Neural progenitor cell (in vitro differentiated cells): ENCODE measurements around the gene TRPC4AP. TPM values are rescaled to one million over a fixed set of nuclear protein-coding genes. Genes with fewer than 3 reads are reported as not detected.
A peak's percentile ranks its signal among the peaks of the same experiment; 100 is the strongest.

ENCODE experiments used
- DNase-seq: peaks from one replicate; pipeline ENCODE4 v3.0.0-alpha.2; 2016; ENCODE audit warnings: low spot score
- H2AFZ ChIP-seq: fragments of 200-600 bp; sonication (generic); replicated peaks from 2 replicates; pipeline ENCODE4 v1.6.1; 2016; ENCODE audit warnings: antibody characterized with exemption
- H3F3A ChIP-seq: fragments of 200-600 bp; sonication (generic); 2 replicates; pipeline ENCODE4 v1.6.1; 2016; ENCODE audit warnings: antibody characterized with exemption, low read depth
- H3K27ac ChIP-seq: fragments of 200-600 bp; sonication (generic); 2 replicates; pipeline ENCODE4 v1.5.1; 2016; ENCODE audit warnings: mild to moderate bottlenecking
- H3K27me3 ChIP-seq: fragments of 200-600 bp; sonication (generic); 2 replicates; pipeline ENCODE4 v1.6.1; 2016; ENCODE audit warnings: mild to moderate bottlenecking, moderate library complexity
- H3K36me3 ChIP-seq: fragments of 200-600 bp; sonication (generic); 2 replicates; pipeline ENCODE4 v1.5.1; 2016
- H3K4me1 ChIP-seq: fragments of 200-600 bp; sonication (generic); 2 replicates; pipeline ENCODE4 v1.6.1; 2016; ENCODE audit warnings: mixed run types
- H3K4me2 ChIP-seq: fragments of 200-600 bp; sonication (generic); 2 replicates; pipeline ENCODE4 v1.6.1; 2016
- H3K4me3 ChIP-seq: fragments of 200-600 bp; sonication (generic); 2 replicates; pipeline ENCODE4 v1.5.1; 2016
- H3K79me2 ChIP-seq: fragments of 200-600 bp; sonication (generic); 2 replicates; pipeline ENCODE4 v1.6.1; 2016; ENCODE audit warnings: low read depth
- H3K9ac ChIP-seq: fragments of 200-600 bp; sonication (generic); 2 replicates; pipeline ENCODE4 v1.6.1; 2016
- H3K9me3 ChIP-seq: fragments of 200-600 bp; sonication (generic); 2 replicates; pipeline ENCODE4 v1.5.1; 2016; ENCODE audit warnings: low read depth
- H4K20me1 ChIP-seq: fragments of 200-600 bp; sonication (generic); 2 replicates; pipeline ENCODE4 v1.6.1; 2016; ENCODE audit warnings: low read depth
- H3K27ac Mint-ChIP-seq: 3 replicates; pipeline ENCODE4 v1.8.0; 2021; ENCODE audit warnings: mixed read lengths
- H3K27me3 Mint-ChIP-seq: 2 replicates; pipeline ENCODE4 v1.8.0; 2022; ENCODE audit warnings: low read depth, mild to moderate bottlenecking, inconsistent platforms, moderate library complexity, mixed read lengths; ENCODE audit not compliant: insufficient read depth
- H3K36me3 Mint-ChIP-seq: 3 replicates; pipeline ENCODE4 v1.8.0; 2021; ENCODE audit warnings: mixed read lengths
- H3K4me1 Mint-ChIP-seq: 3 replicates; pipeline ENCODE4 v1.8.0; 2021; ENCODE audit warnings: mixed read lengths
- H3K4me3 Mint-ChIP-seq: 3 replicates; pipeline ENCODE4 v1.8.0; 2021; ENCODE audit warnings: mild to moderate bottlenecking, moderate library complexity, mixed read lengths
- H3K9me3 Mint-ChIP-seq: 3 replicates; pipeline ENCODE4 v1.8.0; 2020; ENCODE audit warnings: mixed read lengths
- EZH2 ChIP-seq: fragments of 200-600 bp; sonication (generic); IDR thresholded peaks from 2 replicates; pipeline ENCODE4 v1.6.1; 2017; ENCODE audit warnings: antibody characterized with exemption, mild to moderate bottlenecking, moderate library complexity
- EZH2phosphoT487 ChIP-seq: fragments of 200-600 bp; sonication (generic); IDR thresholded peaks from 2 replicates; pipeline ENCODE4 v1.6.1; 2017; ENCODE audit warnings: antibody characterized with exemption
- total RNA-seq: library from RNA; depleted of rRNA; stranded (reverse); fragments of >200 nt; gene quantifications from 2 replicates; pipeline ENCODE4 v1.2.3, GENCODE V29; 2015; ENCODE audit warnings: low replicate concordance
- TF ChIP-seq, protein P1 (sequence below): fragments of 200-600 bp; sonication (generic); IDR thresholded peaks from 2 replicates; pipeline ENCODE4 v1.5.1; 2017; ENCODE audit warnings: antibody characterized with exemption, mild to moderate bottlenecking

Gene TRPC4AP
- total RNA-seq, 1 donor from 2014 or later: 73.0 TPM

DNA sequence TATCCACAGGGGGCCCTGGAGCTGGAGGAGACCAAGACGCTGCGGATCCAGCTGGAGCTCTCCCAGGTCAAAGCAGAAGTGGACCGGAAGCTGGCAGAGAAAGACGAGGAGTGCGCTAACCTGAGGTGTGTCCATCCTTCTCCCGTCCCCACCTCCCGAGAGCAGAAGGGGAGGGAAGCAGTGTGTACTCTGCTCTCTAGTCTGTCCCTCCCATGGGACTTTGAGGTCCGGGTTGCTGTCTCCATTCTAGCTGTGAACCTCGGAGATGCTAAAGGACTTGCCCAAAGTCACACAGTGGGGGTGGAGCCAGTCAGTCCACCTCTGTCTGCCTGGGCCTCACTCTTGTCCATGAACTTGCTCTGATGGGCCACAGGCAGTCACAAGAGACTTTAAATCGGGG is 92.8 kb downstream of the TRPC4AP start:
- Mint-ChIP-seq H3K27ac (peak overlapping the region; percentile 72), H3K36me3 (peaks cover 30% of the 10 kb centered on the region), H3K27me3 (peaks cover 3% of the 10 kb centered on the region), H3K9me3 (no peaks in the 10 kb centered on the region), H3K4me1 (no peaks in the 10 kb centered on the region), H3K4me3 (no peak overlapping the region)
- Histone ChIP-seq H3K9me3 (no peaks in the 10 kb centered on the region), H3K27ac (no peak overlapping the region), H3K36me3 (no peaks in the 10 kb centered on the region), H3K79me2 (no peaks in the 10 kb centered on the region), H3F3A (no peaks in the 10 kb centered on the region), H4K20me1 (peaks cover 9% of the 10 kb centered on the region), H3K4me2 (no peak overlapping the region), H3K4me3 (no peak overlapping the region), H3K27me3 (no peaks in the 10 kb centered on the region), H3K4me1 (no peaks in the 10 kb centered on the region), H2AFZ (no peak overlapping the region), H3K9ac (no peak overlapping the region)
- no peak for DNase-seq
- no peak for TF ChIP-seq EZH2phosphoT487
- TF ChIP-seq EZH2: no peak
- TF ChIP-seq, protein P1, sequence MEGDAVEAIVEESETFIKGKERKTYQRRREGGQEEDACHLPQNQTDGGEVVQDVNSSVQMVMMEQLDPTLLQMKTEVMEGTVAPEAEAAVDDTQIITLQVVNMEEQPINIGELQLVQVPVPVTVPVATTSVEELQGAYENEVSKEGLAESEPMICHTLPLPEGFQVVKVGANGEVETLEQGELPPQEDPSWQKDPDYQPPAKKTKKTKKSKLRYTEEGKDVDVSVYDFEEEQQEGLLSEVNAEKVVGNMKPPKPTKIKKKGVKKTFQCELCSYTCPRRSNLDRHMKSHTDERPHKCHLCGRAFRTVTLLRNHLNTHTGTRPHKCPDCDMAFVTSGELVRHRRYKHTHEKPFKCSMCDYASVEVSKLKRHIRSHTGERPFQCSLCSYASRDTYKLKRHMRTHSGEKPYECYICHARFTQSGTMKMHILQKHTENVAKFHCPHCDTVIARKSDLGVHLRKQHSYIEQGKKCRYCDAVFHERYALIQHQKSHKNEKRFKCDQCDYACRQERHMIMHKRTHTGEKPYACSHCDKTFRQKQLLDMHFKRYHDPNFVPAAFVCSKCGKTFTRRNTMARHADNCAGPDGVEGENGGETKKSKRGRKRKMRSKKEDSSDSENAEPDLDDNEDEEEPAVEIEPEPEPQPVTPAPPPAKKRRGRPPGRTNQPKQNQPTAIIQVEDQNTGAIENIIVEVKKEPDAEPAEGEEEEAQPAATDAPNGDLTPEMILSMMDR: no peak

DNA sequence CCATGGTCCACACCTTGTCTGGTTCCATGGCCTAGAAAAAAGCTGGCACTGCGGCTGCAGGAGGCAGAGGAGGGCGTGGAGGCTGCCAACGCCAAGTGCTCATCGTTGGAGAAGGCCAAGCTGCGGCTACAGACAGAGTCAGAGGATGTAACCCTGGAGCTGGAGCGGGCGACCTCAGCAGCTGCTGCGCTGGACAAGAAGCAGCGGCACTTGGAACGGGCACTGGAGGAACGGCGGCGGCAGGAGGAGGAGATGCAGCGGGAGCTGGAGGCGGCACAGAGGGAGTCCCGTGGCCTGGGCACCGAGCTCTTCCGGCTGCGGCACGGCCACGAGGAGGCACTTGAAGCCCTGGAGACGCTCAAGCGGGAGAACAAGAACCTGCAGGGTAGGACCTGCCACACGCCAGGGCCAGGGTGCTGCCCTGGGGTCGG is 93.6 kb downstream of the TRPC4AP start:
- Mint-ChIP-seq H3K4me3 (no peak overlapping the region), H3K36me3 (peaks cover 24% of the 10 kb centered on the region), H3K9me3 (no peaks in the 10 kb centered on the region), H3K4me1 (no peaks in the 10 kb centered on the region), H3K27me3 (peaks cover 3% of the 10 kb centered on the region), H3K27ac (no peak overlapping the region)
- no peak overlapping the region for H3K4me2 ChIP-seq
- no peak overlapping the region for H2AFZ ChIP-seq
- no peaks in the 10 kb centered on the region for H3K9me3 ChIP-seq
- TF ChIP-seq, protein P1: no peak
- no peak for TF ChIP-seq EZH2phosphoT487
- TF ChIP-seq EZH2: no peak
- no peaks in the 10 kb centered on the region for H3K36me3 ChIP-seq
- H3K4me1 ChIP-seq: no peaks in the 10 kb centered on the region
- DNase-seq: no peak
- H3K27ac ChIP-seq: no peak overlapping the region
- H3K4me3 ChIP-seq: no peak overlapping the region
- no peaks in the 10 kb centered on the region for H3K79me2 ChIP-seq
- no peaks in the 10 kb centered on the region for H3F3A ChIP-seq
- H3K27me3 ChIP-seq: no peaks in the 10 kb centered on the region
- H3K9ac ChIP-seq: no peak overlapping the region
- H4K20me1 ChIP-seq: peaks cover 9% of the 10 kb centered on the region

GRCh38 chr20:34998331-34998950 is 94.2 kb downstream of the TRPC4AP start:
- no peak overlapping the region for H3K9ac ChIP-seq
- no peak overlapping the region for H3K4me3 ChIP-seq
- H3K4me3 Mint-ChIP-seq: no peak overlapping the region
- peaks cover 3% of the 10 kb centered on the region for H3K27me3 Mint-ChIP-seq
- H3K9me3 ChIP-seq: no peaks in the 10 kb centered on the region
- no peaks in the 10 kb centered on the region for H3K79me2 ChIP-seq
- TF ChIP-seq, protein P1: no peak
- TF ChIP-seq EZH2: no peak
- TF ChIP-seq EZH2phosphoT487: no peak
- DNase-seq: no peak
- no peaks in the 10 kb centered on the region for H3K4me1 Mint-ChIP-seq
- no peaks in the 10 kb centered on the region for H3K4me1 ChIP-seq
- no peaks in the 10 kb centered on the region for H3F3A ChIP-seq
- H2AFZ ChIP-seq: no peak overlapping the region
- peak overlapping the region; percentile 82 for H3K27ac Mint-ChIP-seq
- no peaks in the 10 kb centered on the region for H3K27me3 ChIP-seq
- peaks cover 9% of the 10 kb centered on the region for H4K20me1 ChIP-seq
- peaks cover 22% of the 10 kb centered on the region for H3K36me3 Mint-ChIP-seq
- H3K27ac ChIP-seq: no peak overlapping the region
- H3K36me3 ChIP-seq: no peaks in the 10 kb centered on the region
- no peaks in the 10 kb centered on the region for H3K9me3 Mint-ChIP-seq
- H3K4me2 ChIP-seq: no peak overlapping the region
